ENCODE results near the gene MORF4L1. TPM values are rescaled to one million over a fixed set of nuclear protein-coding genes. Genes with fewer than 3 reads are reported as not detected.

MORF4L1 gene
- total and polyA plus RNA-seq, 10 of the 15 experiments (the other 5 are each of a cell fraction or from before 2014, with no cell fraction given): 113 to 636 (median 229) TPM

- FAIRE-seq: peak; percentile 38
- Histone ChIP-seq H3K36me3 (ENCODE audit: control insufficient read depth in 2 of 2, insufficient read depth in 2 of 2, low read length in 1 of 2) (peaks cover 7 to 30% of the 10 kb centered on the region in 2 experiments), H4K20me1 (ENCODE audit: control insufficient read depth, insufficient read depth) (0 out of 2 replicates have a peak, but pooled peaks cover 2% of the 10 kb centered on the region), H3K4me3 (peak overlapping the region; percentile 2; the same call in 1 of the 2 replicates), H3K9ac (ENCODE audit: control insufficient read depth, insufficient read depth, low read length) (no peak overlapping the region), H3K79me2 (ENCODE audit: control insufficient read depth, insufficient read depth, low read length) (peaks cover 9% of the 10 kb centered on the region), H3K4me1 (ENCODE audit: control insufficient read depth, insufficient read depth, low read length) (peaks cover 10% of the 10 kb centered on the region), H3K27me3 (replicated peaks in 1 of 2; ENCODE audit: control insufficient read depth in 2 of 2, insufficient read depth in 2 of 2, low read length in 1 of 2) (no peaks in the 10 kb centered on the region), H3K27ac (ENCODE audit: control insufficient read depth, insufficient read depth) (no peak overlapping the region), H3K9me3 (replicated peaks; ENCODE audit: control insufficient read depth, insufficient read depth, low read length) (no peaks in the 10 kb centered on the region), H3K4me2 (ENCODE audit: control insufficient read depth, insufficient read depth) (no peak overlapping the region), H2AFZ (ENCODE audit: control insufficient read depth, low read depth, low read length) (no peak overlapping the region)
- ChIA-PET RAD21 (ENCODE audit: unreplicated experiment) (no interaction called here), SMC1A (ENCODE audit: uncharacterized antibody, unreplicated experiment) (interaction anchor here (0.7 to 2.0 kb wide), 6 partner anchors 9 to 19 kb away, joined by 3 to 6 read pairs (median 4); no protein-coding TSS in a partner anchor), POLR2A (interaction anchor here (0.6 to 4.1 kb wide), 2 partner anchors 15 to 1553 kb away, joined by 5 to 21 read pairs; no protein-coding TSS in a partner anchor), CTCF (interaction anchor here (1.0 to 4.7 kb wide), 6 partner anchors 16 to 137 kb away, joined by 3 to 18 read pairs (median 6); no protein-coding TSS in a partner anchor)
- DNase-seq (ENCODE audit: low read depth, low spot score): no peak
- 3% methylated on average over 2 of the region's 2 CpGs for WGBS (ENCODE audit: insufficient coverage, insufficient replicate concordance, low lambda C conversion rate, missing lambda C conversion rate)
- intact Hi-C loops (cut with micrococcal nuclease; ENCODE audit: unreplicated experiment) (loop anchor here (1.0 kb wide), 1 partner anchor 33 kb away; no protein-coding TSS in a partner anchor), in situ Hi-C loops (cut with MboI) (no loop called here)
- TF ChIP-seq DPF2 (IDR thresholded peaks at IDR 0.05) (no peak), STAT3 (IDR thresholded peaks at IDR 0.05; ENCODE audit: low read depth, low read length) (no peak), PAX8 (IDR thresholded peaks at IDR 0.05) (no peak), RUNX3 (IDR thresholded peaks at IDR 0.05; ENCODE audit: low read length) (no peak), JUNB (IDR thresholded peaks at IDR 0.05) (peak; percentile 45)
- peak; percentile 74 for ATAC-seq
- BruUV-seq (replicated peaks): no TSS peak
Measured at GRCh38 chr15:78893538-78893937, 20.8 kb downstream of the MORF4L1 start.

- RAD21 ChIA-PET (ENCODE audit: unreplicated experiment): no interaction called here
- Histone ChIP-seq H3K9me3 (replicated peaks; ENCODE audit: control insufficient read depth, insufficient read depth, low read length) (no peaks in the 10 kb centered on the region), H3K27me3 (replicated peaks in 1 of 2; ENCODE audit: control insufficient read depth in 2 of 2, insufficient read depth in 2 of 2, low read length in 1 of 2) (no peaks in the 10 kb centered on the region), H2AFZ (ENCODE audit: control insufficient read depth, low read depth, low read length) (no peak overlapping the region), H4K20me1 (ENCODE audit: control insufficient read depth, insufficient read depth) (0 out of 2 replicates have a peak, but pooled peaks cover 2% of the 10 kb centered on the region), H3K9ac (ENCODE audit: control insufficient read depth, insufficient read depth, low read length) (no peak overlapping the region), H3K4me1 (ENCODE audit: control insufficient read depth, insufficient read depth, low read length) (peaks cover 10% of the 10 kb centered on the region), H3K4me3 (no peak overlapping the region), H3K4me2 (ENCODE audit: control insufficient read depth, insufficient read depth) (no peak overlapping the region), H3K79me2 (ENCODE audit: control insufficient read depth, insufficient read depth, low read length) (peaks cover 6% of the 10 kb centered on the region), H3K27ac (ENCODE audit: control insufficient read depth, insufficient read depth) (no peak overlapping the region), H3K36me3 (ENCODE audit: control insufficient read depth in 2 of 2, insufficient read depth in 2 of 2, low read length in 1 of 2) (peaks cover 7 to 42% of the 10 kb centered on the region in 2 experiments)
- CTCF ChIA-PET: no interaction called here
- intact Hi-C loops (cut with micrococcal nuclease; ENCODE audit: unreplicated experiment): no loop called here
- POLR2A ChIA-PET: no interaction called here
- ATAC-seq (no peak), FAIRE-seq (no peak), DNase-seq (ENCODE audit: low read depth, low spot score) (no peak)
- in situ Hi-C loops (cut with MboI): no loop called here
- 25% methylated on average over 3 of the region's 3 CpGs for WGBS (ENCODE audit: insufficient coverage, insufficient replicate concordance, low lambda C conversion rate, missing lambda C conversion rate)
- BruUV-seq (replicated peaks): no TSS peak
- SMC1A ChIA-PET (ENCODE audit: uncharacterized antibody, unreplicated experiment): no interaction called here
- TF ChIP-seq SIX5 (IDR thresholded peaks at IDR 0.05; ENCODE audit: low read depth, low read length, severe bottlenecking): no peak
- TF ChIP-seq LARP7 (IDR thresholded peaks at IDR 0.05): no peak
- TF ChIP-seq ASH2L (IDR thresholded peaks at IDR 0.05; ENCODE audit: borderline replicate concordance, low read depth): no peak
- no peak for TF ChIP-seq ZNF622 (IDR thresholded peaks at IDR 0.05)
- TF ChIP-seq SREBF1 (IDR thresholded peaks at IDR 0.05; ENCODE audit: low read length): no peak
- TF ChIP-seq ZNF592 (IDR thresholded peaks at IDR 0.05): no peak
- no peak for TF ChIP-seq POLR2AphosphoS2 (IDR thresholded peaks at IDR 0.05; ENCODE audit: low read depth, low read length)
- no peak for TF ChIP-seq NBN (IDR thresholded peaks at IDR 0.05)
- TF ChIP-seq MLLT1 (IDR thresholded peaks at IDR 0.05): no peak
- no peak for TF ChIP-seq CBFB (IDR thresholded peaks at IDR 0.05; ENCODE audit: low read depth)
Measured at GRCh38 chr15:78895471-78895870, 22.8 kb downstream of the MORF4L1 start.

All from GM12878 (cell line).